ENCODE measurements around the gene LRRC74B.

The LRRC74B gene

DNA sequence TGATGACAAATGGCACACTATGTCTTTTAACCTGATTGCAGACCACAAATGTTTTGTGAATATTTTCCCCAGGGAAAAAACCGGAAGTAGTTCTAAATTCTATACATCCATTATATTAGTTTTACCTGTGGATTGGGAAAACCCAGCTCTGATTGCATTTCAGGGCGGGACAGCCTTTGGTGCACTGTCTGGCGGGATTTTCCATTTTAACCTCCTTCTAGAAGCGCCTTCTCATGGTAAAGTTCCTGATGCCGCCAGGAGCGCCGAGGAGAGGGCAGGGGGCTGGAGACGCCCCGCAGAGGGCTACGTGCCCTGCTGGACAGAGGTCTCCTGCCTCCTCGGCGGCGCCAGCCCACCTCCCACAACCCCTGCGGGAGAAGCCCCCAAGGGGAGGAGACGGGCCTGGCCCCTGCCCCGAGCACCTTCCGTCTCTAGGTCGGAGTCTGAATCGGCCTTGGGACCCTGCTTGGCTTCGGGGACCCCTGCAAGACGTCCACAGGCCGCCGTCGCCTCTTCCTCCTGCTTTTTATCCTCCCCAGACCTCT is 32.0 kb upstream of the LRRC74B start:
- H3K4me3 ChIP-seq (ENCODE audit: low read depth, low read length): peak overlapping the region; percentile 54

DNA sequence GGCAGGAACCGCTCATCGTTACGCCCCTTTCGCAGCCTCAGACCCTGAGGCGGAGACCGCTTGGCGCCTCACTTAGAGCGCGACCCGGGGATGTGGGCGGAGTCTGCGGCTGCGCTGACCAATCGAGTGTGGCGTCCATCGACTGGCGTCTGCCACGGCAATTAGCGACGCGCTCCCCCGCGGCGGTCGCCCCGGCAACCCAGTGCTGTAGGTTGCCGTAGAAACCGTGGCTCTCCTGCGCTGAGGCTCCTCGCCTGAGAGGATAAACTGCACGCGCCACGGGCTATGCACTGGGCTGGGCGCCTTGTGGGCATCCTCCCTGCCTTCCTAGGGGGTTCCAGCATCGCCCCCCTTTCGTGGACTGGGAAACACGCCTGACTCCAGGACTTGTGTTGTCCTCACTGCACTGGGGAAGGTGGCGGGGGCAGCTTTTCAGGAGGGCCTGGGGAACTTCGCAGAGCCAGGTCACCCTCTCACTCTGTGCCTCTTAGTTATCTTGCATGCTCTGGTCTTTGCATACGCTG is 31.5 kb upstream of the LRRC74B start:
- H3K4me3 ChIP-seq (ENCODE audit: low read depth, low read length): peak overlapping the region; percentile 54

DNA sequence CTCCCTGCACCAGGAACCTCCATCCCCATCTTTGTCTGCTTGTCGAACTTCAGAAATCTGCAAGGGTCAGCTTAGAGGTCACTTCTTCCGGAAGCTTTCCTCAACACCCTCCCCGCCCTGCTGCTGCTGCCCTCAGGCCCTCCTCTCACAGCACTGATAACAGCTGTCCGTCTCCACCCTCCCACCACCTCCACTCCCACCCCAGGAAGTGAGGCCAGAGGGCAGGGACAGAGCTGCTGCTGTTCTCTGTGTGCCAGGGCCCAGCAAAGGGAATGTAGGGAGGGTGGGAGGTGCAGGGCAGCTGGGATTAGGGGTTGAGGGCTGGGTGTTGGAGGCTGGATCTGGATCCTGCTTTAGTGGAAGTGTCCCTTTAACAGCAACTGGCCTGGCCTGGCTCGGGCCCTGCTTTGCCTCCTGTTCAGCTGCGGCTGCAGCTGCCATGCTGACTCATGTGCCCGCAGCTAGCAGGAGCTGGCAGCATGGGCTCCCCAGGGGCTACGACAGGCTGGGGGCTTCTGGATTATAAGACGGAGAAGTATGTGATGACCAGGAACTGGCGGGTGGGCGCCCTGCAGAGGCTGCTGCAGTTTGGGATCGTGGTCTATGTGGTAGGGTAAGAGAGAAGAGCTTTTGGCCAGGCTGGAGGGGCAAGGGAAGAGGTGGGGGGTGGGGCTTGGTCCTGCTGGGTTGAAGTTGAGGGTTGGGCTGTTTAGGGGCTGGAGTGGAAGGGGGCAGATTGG is 30.9 kb upstream of the LRRC74B start, which contains the start of gene P2RX6:
Gene P2RX6 (plus strand): TSS at position 440 of the 740 bp plus-strand sequence. CDS start 10 bp downstream, at position 450.
- H3K4me3 ChIP-seq (ENCODE audit: low read depth, low read length): peak within 1 kb of the TSS; percentile 54

DNA sequence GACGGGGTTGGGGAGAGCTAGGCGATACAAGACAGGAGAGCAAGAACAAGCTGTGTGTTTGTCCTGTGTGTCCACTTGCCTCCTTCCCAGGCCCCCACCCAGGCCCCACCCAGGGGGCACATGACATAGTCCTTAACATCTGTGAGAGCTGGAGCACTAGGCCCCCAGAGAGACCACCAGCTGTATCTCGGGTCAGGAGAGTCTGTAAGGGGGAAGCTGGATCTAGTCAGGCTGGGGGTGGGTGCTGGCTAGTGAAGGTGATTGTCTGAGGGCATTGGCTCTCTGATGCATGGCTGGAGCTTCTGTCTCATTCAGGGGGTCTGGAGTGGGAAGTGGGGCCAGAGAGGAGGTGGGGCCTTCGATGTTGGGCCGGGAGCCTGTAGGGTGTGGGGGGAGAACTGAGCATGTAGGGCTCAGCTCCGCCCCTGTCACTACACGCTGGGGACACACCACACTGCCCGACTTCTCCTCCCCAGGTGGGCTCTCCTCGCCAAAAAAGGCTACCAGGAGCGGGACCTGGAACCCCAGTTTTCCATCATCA is 30.2 kb upstream of the LRRC74B start:
- H3K4me3 ChIP-seq (ENCODE audit: low read depth, low read length): no peak overlapping the region

DNA sequence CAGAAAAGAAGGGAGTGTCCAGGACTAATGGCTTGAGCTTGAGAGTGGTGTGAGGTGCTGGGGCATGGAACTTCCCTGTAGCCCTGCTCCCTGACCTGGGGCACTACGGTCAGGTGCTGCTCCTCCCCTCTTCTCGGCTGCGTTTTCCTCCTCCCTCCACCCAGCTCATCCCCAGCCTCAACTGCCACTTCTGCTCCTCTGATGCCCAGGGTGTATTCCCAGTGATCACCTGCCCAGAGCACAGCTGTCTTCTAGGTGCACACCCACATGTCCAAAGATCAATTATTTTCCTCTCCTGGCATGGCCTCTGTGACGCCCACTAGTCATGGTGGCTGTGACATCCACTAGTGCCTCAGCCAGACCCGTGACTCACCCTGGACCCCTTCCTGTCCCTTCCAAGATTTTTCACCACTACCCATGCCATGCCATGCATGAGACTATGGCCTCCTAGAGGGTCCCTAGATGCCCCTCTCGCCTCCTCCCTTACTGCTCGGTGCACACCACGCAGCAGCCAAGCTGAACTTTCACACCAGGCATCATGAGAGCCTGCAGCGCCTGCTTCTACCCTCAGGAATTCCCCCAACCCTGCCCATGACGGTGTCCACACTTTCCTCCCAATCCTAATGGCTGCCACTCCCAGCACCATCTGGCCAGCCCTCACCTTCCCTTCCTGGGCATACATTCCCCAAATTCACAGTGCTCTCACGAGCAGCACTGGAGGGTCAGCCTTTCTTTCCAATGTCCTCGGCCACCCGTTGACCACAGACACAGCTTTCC is 28.9 kb upstream of the LRRC74B start:
- no peak overlapping the region for H3K4me3 ChIP-seq (ENCODE audit: low read depth, low read length)

DNA sequence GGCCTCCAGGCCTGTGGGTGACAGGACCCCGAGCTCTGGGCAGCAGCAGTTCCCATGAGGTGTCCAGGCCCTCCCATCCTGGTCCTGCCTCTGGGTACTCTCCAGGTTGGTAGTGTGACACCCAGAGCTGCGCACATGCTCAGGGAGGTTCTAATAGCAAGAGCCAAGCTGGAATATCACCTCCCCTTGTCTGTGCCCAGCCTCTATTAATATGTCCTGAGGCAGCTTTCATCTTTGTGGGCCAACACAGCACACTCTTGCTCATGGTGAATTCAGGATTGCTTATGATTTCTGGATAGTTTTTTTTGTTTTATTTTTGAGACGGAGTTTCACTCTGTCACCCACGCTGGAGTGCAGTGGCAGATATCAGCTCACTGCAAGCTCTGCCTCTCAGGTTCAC is 27.4 kb upstream of the LRRC74B start:
- no peak overlapping the region for H3K4me3 ChIP-seq (ENCODE audit: low read depth, low read length)

DNA sequence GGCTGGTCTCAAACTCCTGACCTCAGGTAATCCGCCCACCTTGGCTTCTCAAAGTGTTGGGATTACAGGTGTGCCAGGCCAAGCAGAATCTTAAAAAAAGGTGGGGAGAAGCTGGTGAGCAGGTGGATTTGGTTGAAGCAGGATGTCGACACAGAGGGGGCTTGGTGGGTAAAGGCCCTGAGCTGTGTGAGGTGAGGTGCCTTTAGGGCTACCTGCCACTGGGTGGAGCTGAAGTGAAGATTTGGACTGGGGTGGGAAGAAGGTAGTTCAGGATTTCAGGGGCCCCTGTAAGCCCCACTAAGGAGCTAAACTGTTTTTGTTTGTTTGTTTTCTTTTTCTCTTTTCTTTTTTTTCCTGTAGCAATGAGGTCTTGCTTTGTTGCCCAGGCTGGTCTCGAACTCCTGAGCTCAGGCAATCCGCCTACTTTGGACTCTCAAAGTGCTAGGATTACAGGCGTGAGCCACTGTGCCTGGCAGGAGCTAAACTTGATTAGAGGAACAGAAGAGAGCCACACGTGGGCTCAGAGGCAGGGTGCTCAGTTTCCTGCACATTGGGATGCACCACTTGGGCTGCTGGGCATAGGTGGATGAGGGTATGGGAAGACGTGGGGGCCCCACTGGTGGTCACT is 24.8 kb upstream of the LRRC74B start:
- H3K4me3 ChIP-seq (ENCODE audit: low read depth, low read length): no peak overlapping the region

DNA sequence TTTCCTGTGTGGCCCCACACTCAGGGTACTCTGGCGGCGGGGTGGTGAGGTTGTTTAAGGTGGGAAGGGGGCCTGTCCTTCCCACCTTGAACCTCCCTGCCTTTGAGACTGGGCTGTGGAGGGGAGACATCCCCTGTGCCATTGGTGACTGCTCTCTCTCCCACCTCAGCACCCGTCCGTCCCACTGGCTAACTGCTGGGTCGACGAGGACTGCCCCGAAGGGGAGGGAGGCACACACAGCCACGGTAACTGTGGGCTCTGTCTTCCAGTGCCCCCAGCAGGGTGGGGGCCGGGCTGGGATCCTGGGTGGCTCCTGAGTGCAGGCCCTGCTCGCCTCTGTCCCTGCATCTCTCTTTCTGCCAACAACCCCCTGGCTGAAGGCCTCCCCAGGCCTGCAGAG is 23.2 kb upstream of the LRRC74B start:
- no peak overlapping the region for H3K4me3 ChIP-seq (ENCODE audit: low read depth, low read length)

DNA sequence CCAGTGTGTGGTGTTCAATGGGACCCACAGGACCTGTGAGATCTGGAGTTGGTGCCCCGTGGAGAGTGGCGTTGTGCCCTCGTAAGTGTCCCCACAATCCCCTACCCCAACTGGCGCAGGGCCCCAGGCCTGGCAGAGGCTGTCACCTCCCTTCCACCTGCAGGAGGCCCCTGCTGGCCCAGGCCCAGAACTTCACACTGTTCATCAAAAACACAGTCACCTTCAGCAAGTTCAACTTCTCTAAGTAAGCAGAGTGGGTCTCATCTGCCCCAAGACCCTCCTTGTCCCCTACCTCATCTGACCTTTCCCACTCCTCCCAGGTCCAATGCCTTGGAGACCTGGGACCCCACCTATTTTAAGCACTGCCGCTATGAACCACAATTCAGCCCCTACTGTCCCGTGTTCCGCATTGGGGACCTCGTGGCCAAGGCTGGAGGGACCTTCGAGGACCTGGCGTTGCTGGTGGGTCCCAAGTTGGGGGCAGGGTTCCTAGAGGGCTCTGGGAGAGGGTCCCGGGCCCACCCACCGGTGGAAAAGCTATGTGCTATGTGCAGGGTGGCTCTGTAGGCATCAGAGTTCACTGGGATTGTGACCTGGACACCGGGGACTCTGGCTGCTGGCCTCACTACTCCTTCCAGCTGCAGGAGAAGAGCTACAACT is 22.7 kb upstream of the LRRC74B start:
- no peak overlapping the region for H3K4me3 ChIP-seq (ENCODE audit: low read depth, low read length)

DNA sequence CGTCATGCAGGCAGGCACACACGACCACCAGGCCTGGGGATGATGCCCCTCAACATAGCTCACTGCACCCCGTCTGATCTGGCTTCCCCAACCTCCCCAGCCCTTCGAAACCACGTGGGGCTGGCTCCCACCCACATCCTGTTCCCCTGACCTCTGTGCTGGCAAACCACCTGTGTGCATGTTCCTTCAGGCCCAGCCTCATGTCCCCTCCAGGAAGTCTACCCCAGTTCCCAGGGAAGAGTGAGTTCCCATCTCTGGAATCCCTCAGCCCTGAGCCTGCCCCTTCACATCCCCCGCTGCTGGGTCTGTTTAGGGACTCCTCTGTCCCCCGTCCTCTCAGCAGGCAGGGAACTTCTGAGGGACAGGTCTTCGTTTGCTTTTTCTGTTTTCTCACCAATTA is 20.5 kb upstream of the LRRC74B start:
- H3K4me3 ChIP-seq (ENCODE audit: low read depth, low read length): no peak overlapping the region

DNA sequence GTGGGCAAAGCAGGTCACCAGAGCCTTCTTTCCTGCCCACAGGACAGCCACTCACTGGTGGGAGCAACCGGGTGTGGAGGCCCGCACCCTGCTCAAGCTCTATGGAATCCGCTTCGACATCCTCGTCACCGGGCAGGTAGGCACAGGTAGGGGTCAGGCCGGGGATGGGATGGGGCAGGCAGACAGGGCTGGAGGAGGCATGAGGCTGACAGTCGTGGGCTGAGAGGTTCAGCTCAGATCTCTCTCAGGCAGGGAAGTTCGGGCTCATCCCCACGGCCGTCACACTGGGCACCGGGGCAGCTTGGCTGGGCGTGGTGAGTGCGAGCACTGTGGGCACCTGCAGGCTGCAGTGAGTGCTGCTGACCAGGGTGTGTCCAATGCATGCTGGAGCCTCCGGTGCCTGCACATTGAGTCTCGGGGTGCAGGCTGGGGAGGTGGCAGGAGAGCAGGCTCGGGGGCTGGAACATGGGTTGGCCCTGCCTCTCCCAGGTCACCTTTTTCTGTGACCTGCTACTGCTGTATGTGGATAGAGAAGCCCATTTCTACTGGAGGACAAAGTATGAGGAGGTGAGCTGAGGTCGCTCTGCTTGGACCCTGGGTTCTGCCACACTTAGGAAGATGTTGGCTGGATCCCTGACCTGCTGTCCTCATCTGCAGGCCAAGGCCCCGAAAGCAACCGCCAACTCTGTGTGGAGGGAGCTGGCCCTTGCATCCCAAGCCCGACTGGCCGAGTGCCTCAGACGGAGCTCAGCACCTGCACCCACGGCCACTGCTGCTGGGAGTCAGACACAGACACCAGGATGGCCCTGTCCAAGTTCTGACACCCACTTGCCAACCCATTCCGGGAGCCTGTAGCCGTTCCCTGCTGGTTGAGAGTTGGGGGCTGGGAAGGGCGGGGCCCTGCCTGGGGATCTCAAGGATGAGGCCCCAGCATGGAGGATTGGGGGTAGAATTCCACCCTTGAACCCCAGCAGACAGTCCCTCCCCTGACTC is 19.7 kb upstream of the LRRC74B start:
- no peak overlapping the region for H3K4me3 ChIP-seq (ENCODE audit: low read depth, low read length)

DNA sequence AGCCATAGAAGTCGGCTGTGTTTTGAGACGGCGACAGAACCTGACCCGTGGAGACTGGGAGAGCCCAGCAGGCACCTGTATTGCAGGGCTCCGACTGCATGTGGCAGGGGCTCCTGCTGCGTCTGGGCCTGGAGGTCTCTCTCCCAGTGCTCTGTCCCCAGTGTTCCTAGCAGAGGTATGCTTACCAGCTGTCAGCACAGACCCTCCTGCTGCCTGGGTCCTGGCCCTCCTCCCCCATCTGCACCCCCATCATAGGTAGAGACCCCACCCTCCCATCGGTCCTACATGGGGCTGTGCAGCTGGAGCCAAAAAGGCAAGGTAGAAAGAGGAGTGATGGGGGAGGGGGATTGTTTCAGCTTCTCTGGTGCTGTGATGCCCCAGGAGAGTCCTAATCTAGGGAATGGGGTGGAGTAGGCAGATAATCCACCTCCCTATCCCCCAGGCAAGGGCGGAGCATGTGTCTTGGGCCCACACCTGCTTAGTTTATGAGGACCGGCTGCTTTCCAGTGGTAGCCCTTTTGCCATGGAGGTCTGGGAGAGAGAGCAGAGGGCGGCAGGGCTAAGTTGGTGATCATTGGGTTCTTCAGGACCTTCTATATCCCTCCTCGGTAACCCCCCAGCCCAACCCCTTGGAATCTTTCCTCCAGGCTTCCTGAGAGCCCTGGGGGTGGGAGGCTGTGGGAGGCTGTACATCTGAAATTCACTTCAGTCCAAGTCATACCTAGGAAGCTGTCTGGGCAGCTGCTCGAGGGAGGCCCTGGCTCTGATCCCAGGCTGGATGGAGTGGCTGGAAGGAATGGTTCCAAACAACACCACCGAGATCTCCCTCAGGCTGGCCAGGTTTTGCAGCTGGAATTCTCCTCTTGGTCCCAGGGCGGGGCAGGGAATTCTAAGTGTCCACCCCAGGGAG is 18.7 kb upstream of the LRRC74B start:
- no peak overlapping the region for H3K4me3 ChIP-seq (ENCODE audit: low read depth, low read length)

DNA sequence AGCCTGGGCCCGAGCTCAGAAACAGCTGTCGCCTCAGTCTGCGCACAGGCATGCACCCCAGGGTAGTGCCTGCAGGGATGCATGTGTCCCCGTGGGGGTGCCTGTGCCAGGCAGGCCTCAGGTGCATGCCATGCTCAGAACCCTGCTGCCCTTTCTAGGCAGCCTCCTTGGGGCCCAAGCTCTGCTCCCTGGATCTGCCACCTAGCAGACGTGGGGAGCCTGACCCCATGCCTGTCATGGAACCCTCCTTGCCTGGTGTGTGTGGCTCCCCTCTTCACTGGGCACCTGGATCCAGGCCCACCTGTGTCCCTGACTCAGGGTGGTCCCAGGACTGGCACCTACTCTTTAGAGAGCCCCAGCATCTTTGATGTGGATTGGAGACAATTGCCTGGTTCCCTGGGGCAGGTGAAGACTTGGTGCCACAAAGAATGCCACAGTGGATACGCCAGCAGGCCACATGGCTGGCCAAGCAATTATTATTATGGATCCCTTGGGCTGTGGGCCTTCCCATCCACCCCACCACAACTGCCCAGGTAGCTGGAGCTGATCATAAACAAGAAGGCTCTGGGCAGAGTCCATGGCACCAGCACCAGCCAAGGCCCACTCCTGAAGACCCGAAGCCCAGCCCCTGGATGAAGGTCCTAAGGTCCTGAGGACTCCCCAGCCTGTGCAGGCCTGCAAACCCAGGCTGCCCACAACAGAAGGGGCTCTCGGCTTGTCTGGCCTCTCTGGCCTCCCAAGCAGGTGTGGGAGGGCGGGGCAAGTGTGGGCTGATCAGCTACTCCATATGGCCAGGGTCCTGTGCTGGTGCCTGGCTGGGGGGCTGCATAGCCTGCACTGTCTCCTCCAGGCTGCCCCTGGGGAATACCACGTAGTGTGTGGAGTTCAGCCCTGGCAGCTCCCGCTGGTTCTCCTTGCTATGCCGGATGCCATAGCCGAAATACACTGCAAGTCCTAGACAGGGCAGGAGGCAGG is 17.2 kb upstream of the LRRC74B start:
- no peak overlapping the region for H3K4me3 ChIP-seq (ENCODE audit: low read depth, low read length)

DNA sequence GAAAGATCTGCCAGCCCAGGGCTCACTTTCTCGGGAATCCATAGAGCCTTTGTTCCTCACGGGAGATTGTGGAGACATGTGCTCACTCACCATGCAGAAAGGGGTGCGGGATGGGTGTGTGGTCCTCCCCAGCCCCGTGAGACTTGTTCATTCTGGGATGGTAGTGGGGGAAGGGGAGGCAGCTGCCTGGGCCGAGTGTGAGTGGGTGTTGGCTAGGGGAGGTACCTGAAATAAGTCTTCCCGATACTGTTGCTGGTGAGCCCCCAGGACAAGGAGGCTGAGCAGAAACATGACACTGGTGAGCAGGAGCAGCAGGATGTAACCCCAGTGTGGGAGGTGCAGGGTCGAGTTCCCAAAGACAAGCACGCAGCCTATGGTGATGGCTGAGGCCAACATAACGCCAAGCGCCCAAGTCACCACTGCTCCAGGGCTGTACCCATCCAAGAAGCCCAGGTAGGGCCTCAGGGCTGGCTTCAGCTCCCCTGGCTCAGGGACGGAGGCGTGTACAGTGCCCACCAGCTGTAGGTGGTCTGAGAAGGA is 16.2 kb upstream of the LRRC74B start:
- no peak overlapping the region for H3K4me3 ChIP-seq (ENCODE audit: low read depth, low read length)

DNA sequence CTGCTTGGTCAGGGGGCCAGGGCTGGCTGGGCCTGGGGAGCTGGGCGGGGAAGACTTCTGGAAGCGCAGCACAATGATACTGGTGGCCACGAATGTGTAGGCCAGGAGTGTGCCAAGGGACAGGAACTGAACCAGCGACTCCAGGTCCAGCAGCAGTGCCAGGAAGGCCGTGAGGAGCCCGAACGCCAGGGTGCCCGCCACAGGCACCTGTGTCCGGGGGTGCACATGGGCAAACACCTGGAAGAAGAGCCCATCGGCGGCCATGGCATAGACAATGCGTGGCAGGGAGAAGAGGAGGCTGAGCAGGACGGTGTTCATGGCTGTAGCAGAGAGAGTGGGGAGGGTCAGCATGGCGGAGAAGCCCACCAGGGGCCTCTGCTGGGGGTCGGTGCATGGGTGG is 15.7 kb upstream of the LRRC74B start:
- H3K4me3 ChIP-seq (ENCODE audit: low read depth, low read length): no peak overlapping the region

DNA sequence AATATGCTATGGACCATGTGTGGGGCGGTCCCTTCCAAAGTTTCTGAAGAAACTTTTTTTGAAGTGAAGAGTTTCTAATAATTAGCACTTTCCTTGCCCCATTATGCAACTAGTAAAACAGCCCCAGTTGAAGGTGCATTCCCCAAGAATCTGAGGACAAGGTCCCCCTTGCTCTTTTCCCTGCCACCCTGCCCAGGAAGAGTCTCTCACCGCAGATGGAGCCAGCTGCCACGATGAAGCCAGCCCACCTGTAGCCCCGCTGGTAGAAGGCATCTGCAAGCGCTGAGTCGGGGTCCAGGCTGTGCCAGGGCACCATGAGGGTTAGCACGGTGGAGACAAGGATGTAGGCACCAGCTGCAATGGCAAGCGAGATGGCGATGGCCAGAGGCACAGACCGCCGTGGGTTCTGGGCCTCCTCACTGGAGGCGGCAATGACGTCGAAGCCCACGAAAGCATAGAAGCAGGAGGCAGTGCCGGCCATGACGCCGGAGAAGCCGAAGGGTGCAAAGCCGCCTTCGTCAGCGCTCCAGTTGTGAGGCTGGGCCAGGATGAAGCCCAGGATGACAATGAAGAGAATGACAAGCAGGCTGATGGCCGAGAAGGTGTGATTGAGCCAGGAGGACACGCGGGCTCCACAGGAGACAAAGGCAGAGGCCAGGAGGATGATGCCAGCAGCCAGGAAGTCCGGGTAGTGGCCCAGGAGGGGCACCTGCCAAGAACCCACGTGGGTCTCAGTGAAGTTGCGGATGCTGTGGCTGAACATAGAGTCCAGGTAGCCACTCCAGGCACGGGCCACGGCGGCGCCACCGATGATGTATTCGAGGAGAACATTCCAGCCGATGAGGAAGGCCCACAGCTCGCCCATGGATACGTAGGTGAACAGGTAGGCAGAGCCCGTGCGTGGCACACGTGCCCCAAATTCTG is 14.9 kb upstream of the LRRC74B start:
- H3K4me3 ChIP-seq (ENCODE audit: low read depth, low read length): no peak overlapping the region

Measured in iPS-11a (cell line).